OCI-LY7 (cell line): ENCODE data around the gene ZNF778. TPM values are rescaled to one million over a fixed set of nuclear protein-coding genes. Genes with fewer than 3 reads are reported as not detected.

Experiments used
- BruUV-seq: library from RNA; stranded (reverse); fragments of 400-500 nt; replicated peaks from 2 replicates; lab custom pipeline; 2021; lab: Mats Ljungman, UMichigan
- CTCF ChIA-PET: fragments of 300-600 bp; sonication (Branson Sonifier 250); formaldehyde crosslinking; loops from one replicate; lab custom pipeline; 2022; ENCODE audit warnings: antibody characterized with exemption; ENCODE audit not compliant: unreplicated experiment; lab: Charles Lee
- POLR2A ChIA-PET: fragments of 300-600 bp; sonication (Branson Sonifier 250); formaldehyde crosslinking; loops from one replicate; lab custom pipeline; 2022; ENCODE audit warnings: antibody characterized with exemption; lab: Charles Lee
- DNase-seq: peaks from one replicate; pipeline ENCODE4 v3.0.0-alpha.2; 2015; ENCODE audit warnings: low spot score
- H2AFZ ChIP-seq: fragments of 200-600 bp; sonication (generic), shearing (Covaris generic); 2 replicates; pipeline ENCODE4 v1.6.1; 2014; ENCODE audit warnings: mild to moderate bottlenecking, antibody characterized with exemption, low read length, moderate library complexity
- H3K27ac ChIP-seq: fragments of 200-600 bp; sonication (generic); 2 replicates; pipeline ENCODE4 v1.5.1; 2014; ENCODE audit warnings: mixed run types, low read depth, mild to moderate bottlenecking, moderate library complexity, low read length, inconsistent platforms; ENCODE audit not compliant: poor library complexity, severe bottlenecking
- H3K36me3 ChIP-seq: fragments of 200-600 bp; sonication (generic); 2 replicates; pipeline ENCODE4 v1.6.1; 2014; ENCODE audit warnings: mild to moderate bottlenecking, antibody characterized with exemption, low read length, moderate library complexity, mixed read lengths; ENCODE audit not compliant: insufficient read depth
- H3K4me1 ChIP-seq: fragments of 200-600 bp; sonication (generic); 2 replicates; pipeline ENCODE4 v1.5.1; 2014; ENCODE audit warnings: mild to moderate bottlenecking, low read length; ENCODE audit not compliant: insufficient read depth, poor library complexity, severe bottlenecking
- H3K4me2 ChIP-seq: fragments of 200-600 bp; sonication (generic); 2 replicates; pipeline ENCODE4 v1.6.1; 2014; ENCODE audit warnings: mild to moderate bottlenecking, low read length
- H3K4me3 ChIP-seq: fragments of 200-600 bp; sonication (generic); 2 replicates; pipeline ENCODE4 v1.5.1; 2014; ENCODE audit warnings: mild to moderate bottlenecking, low read depth, low read length; ENCODE audit not compliant: poor library complexity, severe bottlenecking
- H3K79me2 ChIP-seq: fragments of 200-600 bp; sonication (generic); 2 replicates; pipeline ENCODE4 v1.6.1; 2016; ENCODE audit warnings: low read depth, mild to moderate bottlenecking, low read length, moderate library complexity, mixed read lengths; ENCODE audit not compliant: insufficient read depth
- H3K9me2 ChIP-seq: fragments of 200-600 bp; sonication (generic); 2 replicates; pipeline ENCODE4 v1.6.1; 2016; ENCODE audit warnings: mild to moderate bottlenecking, low read length, mixed read lengths; ENCODE audit not compliant: insufficient read depth
- H3K9me3 ChIP-seq: fragments of 200-600 bp; sonication (generic); 2 replicates; pipeline ENCODE4 v1.6.1; 2014; ENCODE audit warnings: mild to moderate bottlenecking, mixed run types, low read length, mixed read lengths
- H4K20me1 ChIP-seq: fragments of 200-600 bp; sonication (generic); 2 replicates; pipeline ENCODE4 v1.6.1; 2014; ENCODE audit warnings: mild to moderate bottlenecking, antibody characterized with exemption, low read length, moderate library complexity, mixed read lengths; ENCODE audit not compliant: insufficient read depth
- CTCF ChIP-seq: fragments of 200-600 bp; sonication (generic); conservative IDR thresholded peaks from 2 replicates; pipeline ENCODE4 v1.5.1; 2014; ENCODE audit warnings: mild to moderate bottlenecking, antibody characterized with exemption, low read length, moderate library complexity, mixed read lengths
- EZH2phosphoT487 ChIP-seq: fragments of 200-600 bp; sonication (generic); IDR thresholded peaks from 2 replicates; pipeline ENCODE4 v1.6.1; 2018; ENCODE audit warnings: low read depth, borderline replicate concordance, mild to moderate bottlenecking, mixed run types, antibody characterized with exemption, low read length, moderate library complexity, mixed read lengths
- intact Hi-C: fragments of 100-400 bp; cut with micrococcal nuclease; formaldehyde crosslinking; loops from one replicate; pipeline ENCODE4 v1.10.0; 2022; ENCODE audit not compliant: unreplicated experiment
- total RNA-seq, 2 experiments: library from RNA; depleted of rRNA in 1 of 2; stranded (reverse); fragments of >200 nt in 1 of 2; shearing (Covaris generic) in 1 of 2; gene quantifications; 2 replicates each; pipeline ENCODE4 v1.2.3, GENCODE V29; 2014 to 2022

The ZNF778 gene
- total RNA-seq, 2 experiments from 2014 or later: 9.4 to 9.9 TPM

GRCh38 chr16:89174055-89174827 is 43.3 kb upstream of the ZNF778 start:
- H3K36me3 ChIP-seq: no peaks in the 10 kb centered on the region
- no peak overlapping the region for H3K27ac ChIP-seq
- TF ChIP-seq EZH2phosphoT487 (no peak), CTCF (no peak)
- H4K20me1 ChIP-seq: no peaks in the 10 kb centered on the region
- no peaks in the 10 kb centered on the region for H3K79me2 ChIP-seq
- H3K9me3 ChIP-seq: no peaks in the 10 kb centered on the region
- peaks cover 15% of the 10 kb centered on the region for H3K4me1 ChIP-seq
- no peak overlapping the region for H2AFZ ChIP-seq
- intact Hi-C loops: loop anchor here (5.0 kb wide), 1 partner anchor 437 kb away; no protein-coding TSS in a partner anchor
- DNase-seq: no peak
- no TSS peak for BruUV-seq
- POLR2A ChIA-PET: interaction anchor here (0.5 to 0.6 kb wide), 2 partner anchors 65 to 373 kb away, joined by 4 read pairs; no protein-coding TSS in a partner anchor
- H3K4me3 ChIP-seq: no peak overlapping the region
- no peak overlapping the region for H3K4me2 ChIP-seq
- CTCF ChIA-PET: no interaction called here
- no peaks in the 10 kb centered on the region for H3K9me2 ChIP-seq

- Histone ChIP-seq H3K36me3 (no peaks in the 10 kb centered on the region), H3K27ac (no peak overlapping the region), H2AFZ (no peak overlapping the region), H3K4me3 (no peak overlapping the region), H3K4me2 (no peak overlapping the region), H3K9me2 (no peaks in the 10 kb centered on the region), H4K20me1 (no peaks in the 10 kb centered on the region), H3K4me1 (peaks cover 15% of the 10 kb centered on the region), H3K79me2 (no peaks in the 10 kb centered on the region), H3K9me3 (no peaks in the 10 kb centered on the region)
- ChIA-PET POLR2A (no interaction called here), CTCF (interaction anchor here (0.6 kb wide), 1 partner anchor 18 kb away, joined by 5 read pairs; no protein-coding TSS in a partner anchor)
- intact Hi-C loops: loop anchor here (5.0 kb wide), 1 partner anchor 438 kb away; no protein-coding TSS in a partner anchor
- DNase-seq: no peak
- TF ChIP-seq EZH2phosphoT487: no peak
- TF ChIP-seq CTCF: no peak
- no TSS peak for BruUV-seq
These were observed 42.6 kb upstream of the ZNF778 start for GRCh38 chr16:89174877-89175276.
